CD4-positive, alpha-beta T cell treated with Interleukin-21 for 1 hour (primary cell): Measurements from ENCODE around the gene DDX25.
"Not testable (repeated sequence)": the region's sequence is repeated elsewhere in the genome, so short reads cannot be mapped to it uniquely, and the experiment has no call there.

Experiments used
- DNase-seq: peaks from one replicate; pipeline ENCODE4 v3.0.0-alpha.2; 2020

DDX25 gene

GRCh38 chr11:125910226-125910849, 6.0 kb downstream of the DDX25 start:
- DNase-seq = no peak

GRCh38 chr11:125914601-125915000, 10.3 kb downstream of the DDX25 start:
- not testable (repeated sequence) for DNase-seq

- DNase-seq = no peak
Measured at GRCh38 chr11:125916683-125917347, 12.5 kb downstream of the DDX25 start.

- no peak for DNase-seq
Measured at GRCh38 chr11:125918140-125918840, 14.0 kb downstream of the DDX25 start.

GRCh38 chr11:125921042-125921441, 16.7 kb downstream of the DDX25 start:
- DNase-seq = no peak

DNA sequence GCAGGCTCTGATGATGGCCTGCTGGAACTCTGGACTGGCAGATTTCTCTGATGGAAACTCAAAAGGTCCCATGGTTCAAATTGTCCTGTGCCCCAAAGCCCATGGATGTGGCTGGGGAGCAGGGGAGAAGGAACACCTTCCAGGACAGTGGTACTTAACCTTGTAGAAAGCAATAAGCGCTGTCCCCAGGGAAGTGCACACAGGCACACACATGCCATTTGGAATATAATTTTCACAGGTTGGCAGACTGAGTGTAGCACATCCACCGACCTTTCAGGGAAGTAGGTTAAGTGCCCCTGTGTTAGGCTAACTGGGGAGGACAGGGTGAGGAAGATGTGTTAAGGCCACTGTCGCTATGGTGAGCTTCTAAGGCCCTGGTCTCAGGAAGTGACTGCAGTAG, 17.8 kb downstream of the DDX25 start:
- DNase-seq = no peak

DNA sequence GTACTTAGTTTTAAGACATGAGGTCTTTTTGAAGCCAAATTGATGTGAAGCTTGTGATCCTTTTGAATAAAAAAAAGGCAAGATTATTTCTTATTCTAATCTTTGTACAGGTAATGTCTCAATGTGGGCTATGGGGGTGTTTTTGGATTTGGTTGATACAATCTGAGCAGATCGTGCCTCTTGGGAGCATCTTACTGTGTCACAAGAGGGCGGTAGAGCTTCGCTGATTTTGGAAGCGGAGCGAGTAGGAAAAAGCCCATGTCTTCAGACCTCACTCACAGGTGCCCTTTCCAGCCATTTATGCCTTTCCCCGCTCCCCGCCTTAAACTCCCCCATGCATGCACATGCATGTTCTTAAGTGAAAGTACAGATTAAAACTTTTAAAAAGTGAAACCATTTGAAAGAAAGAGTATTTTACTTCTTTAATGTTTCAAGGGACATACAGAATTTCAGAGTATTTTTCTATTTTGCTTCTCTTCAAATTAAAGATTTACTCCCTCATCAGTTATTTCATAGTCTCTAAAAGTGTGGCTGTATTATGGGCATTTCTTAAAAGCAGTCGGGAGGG, 18.8 kb downstream of the DDX25 start:
- peak; percentile 63 for DNase-seq

- DNase-seq = no peak
Measured at GRCh38 chr11:125923633-125924032, 19.3 kb downstream of the DDX25 start.

DNA sequence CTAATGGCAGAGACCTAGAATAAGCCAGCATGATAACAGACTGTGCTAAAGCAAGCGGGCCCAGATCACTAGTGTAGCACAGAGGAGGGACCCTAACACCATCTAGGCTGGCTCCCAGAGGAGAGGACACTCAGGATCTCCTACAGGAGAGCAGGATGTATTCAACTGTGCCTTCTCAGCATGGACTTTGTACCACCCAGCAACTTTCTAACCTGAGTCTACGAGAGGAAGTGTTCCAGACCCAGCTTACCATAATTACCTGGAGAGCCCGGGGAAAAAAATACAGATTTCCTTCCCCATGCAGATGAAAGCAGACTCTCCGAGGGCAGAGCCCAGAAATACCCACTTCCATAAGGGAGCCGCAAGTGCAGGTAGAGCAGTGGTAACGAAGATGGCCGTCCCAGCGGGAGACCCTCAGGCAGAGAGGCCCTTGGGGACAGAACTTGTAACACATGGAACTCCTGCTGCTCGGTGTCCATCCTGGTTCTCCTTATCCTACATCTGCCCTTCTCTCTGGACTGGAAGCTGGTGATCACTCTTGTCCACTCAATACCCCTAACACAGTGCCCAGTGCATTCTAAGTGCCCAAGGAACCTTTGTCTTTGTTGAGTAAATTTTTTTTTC, 20.2 kb downstream of the DDX25 start:
- DNase-seq = no peak

DNA sequence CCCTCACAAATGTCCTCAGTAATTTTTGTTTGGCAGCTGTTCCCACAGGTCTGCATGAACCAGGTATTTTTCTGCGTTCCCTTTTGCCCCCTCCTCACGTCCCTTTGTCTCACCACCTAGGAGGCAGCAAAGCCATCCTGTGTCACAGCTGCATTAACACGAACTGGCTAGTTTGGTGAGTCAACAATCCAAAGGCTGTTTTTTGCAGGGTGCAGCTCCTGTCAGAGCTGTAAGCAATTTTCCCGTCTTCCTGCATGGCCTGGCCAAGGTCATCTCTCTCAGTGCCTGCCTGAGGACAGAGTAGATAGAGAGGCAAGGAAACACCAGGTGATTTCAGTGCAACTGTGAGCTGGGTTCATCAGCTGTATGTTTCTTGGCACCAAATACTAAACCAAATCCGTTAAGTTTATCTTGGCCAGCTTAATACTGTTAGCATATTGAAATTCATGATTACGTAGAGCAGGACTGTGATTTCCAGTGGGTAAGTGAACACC, 21.0 kb downstream of the DDX25 start:
- no peak for DNase-seq

DNA sequence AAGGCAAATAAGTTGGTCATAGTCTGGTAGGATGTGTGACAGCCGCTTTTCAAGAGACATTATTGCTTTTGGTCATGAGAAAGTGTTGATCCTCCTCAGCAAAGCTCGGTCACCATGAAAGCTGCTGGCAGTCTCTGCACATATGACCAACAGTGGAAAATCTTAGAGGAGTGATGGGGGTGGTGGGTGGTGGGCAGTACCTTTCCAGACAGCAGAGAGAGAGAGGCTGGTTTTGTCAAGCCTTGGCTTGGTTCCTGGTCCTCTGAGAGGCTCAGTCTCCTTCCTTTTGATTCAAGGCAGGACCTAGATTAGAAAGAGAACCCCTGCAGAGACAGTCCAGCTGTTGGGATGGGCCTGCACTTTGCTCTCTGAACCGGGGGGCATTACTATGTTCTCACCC, 21.5 kb downstream of the DDX25 start:
- DNase-seq = no peak

GRCh38 chr11:125926682-125927081, 22.4 kb downstream of the DDX25 start:
- no peak for DNase-seq

GRCh38 chr11:125929445-125930075, 25.3 kb downstream of the DDX25 start:
- DNase-seq = no peak

DNA sequence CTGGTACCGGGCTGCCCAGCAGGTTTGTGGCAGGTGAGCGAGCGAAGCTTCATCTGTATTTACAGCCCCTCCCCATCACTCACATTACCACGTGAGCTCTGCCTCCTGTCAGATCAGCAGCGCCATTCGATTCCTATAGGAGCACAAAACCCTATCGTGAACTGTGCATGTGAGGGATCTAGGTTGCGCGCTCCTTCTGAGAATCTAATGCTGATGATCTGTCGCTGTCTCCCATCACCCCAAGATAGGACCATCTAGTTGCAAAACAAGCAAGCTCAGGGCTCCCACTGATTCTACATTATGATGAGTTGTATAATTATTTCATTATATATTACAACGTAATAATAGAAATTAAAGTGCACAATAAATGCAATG, 25.8 kb downstream of the DDX25 start:
- no peak for DNase-seq

GRCh38 chr11:125931116-125931515, 26.8 kb downstream of the DDX25 start:
- DNase-seq = no peak

GRCh38 chr11:125931668-125932067, 27.4 kb downstream of the DDX25 start:
- no peak for DNase-seq

GRCh38 chr11:125932301-125932700, 28.0 kb downstream of the DDX25 start:
- no peak for DNase-seq

GRCh38 chr11:125933030-125933813, 28.9 kb downstream of the DDX25 start:
- no peak for DNase-seq

GRCh38 chr11:125934473-125934872, 30.2 kb downstream of the DDX25 start:
- no peak for DNase-seq

DNA sequence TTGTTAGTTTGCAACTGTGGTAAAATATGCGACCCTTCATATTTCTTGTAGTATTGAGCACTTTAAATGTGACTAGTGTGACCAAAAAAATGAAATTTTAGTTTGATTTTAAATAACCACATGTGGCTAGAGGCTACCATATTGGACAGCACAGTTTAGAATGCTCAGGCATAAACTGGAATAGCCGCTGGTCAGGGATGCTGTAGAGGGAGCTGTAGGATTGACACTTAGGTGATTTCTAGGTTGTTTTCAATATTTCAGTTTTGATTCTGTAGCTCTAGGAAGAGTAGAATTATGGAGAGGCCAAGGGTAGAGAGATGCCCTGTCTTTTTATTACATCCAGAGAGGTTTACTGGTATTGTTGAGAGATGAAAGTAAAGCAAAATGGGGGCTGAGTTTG, 30.7 kb downstream of the DDX25 start:
- no peak for DNase-seq

DNA sequence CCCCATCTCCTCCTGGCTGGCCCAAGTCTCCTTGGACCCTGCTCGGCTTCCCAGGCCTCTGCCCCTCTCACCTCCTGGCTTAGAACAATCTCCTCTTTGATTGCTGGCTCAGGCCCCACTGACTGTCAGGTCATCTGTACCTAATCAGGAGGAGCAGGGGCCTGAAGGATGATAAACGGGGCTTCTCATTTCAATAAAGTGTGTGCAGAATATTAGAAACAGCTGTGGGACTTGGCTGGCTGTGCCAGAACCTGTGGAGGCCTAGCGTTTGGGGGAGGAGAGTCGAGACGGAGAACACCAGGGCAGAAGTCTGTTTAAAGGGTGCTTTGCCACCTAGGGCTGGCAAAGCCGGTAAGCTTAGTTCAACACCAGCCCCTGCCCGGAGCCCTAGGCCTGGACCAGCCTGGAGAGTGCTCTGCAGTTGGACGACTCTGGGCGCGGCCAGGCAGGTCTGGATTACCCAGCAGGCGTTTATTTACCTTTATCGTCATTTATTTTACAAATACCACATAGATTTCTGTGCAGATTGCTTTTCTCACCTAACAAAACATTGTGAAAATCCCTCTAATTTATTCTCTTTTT, 31.4 kb downstream of the DDX25 start:
- DNase-seq = no peak

GRCh38 chr11:125938418-125938817, 34.1 kb downstream of the DDX25 start:
- DNase-seq = no peak
